Natural killer cell (primary cell): ENCODE data around the gene EXD3. TPM values are rescaled to one million over a fixed set of nuclear protein-coding genes. Genes with fewer than 3 reads are reported as not detected.

Experiments used
- ATAC-seq, 3 donors: fragments of 150-1000 bp in 2 of 3; fragments of 200-7000 bp in 1 of 3; cut with Tn5 transposase; 1 replicate in 1 of 3; 2 replicates in 2 of 3; pipeline ENCODE4 v1.10.0; 2021; ENCODE audit warnings: mild to moderate bottlenecking in 2 of 3, moderate library complexity in 2 of 3
- DNase-seq, 2 donors: peaks; one replicate each; pipeline versions ENCODE4 v3.0.0 to v3.0.0-alpha.2; 2013 to 2021; ENCODE audit warnings: mixed read lengths in 1 of 2
- H3K27ac ChIP-seq: one replicate; pipeline ENCODE4 v1.5.1; 2013; ENCODE audit warnings: mild to moderate bottlenecking, low read length
- H3K27me3 ChIP-seq: one replicate; pipeline ENCODE4 v1.6.1; 2013; ENCODE audit warnings: low read length; ENCODE audit not compliant: control insufficient read depth, insufficient read depth
- H3K36me3 ChIP-seq: one replicate; pipeline ENCODE4 v1.6.1; 2013; ENCODE audit warnings: low read length; ENCODE audit not compliant: control insufficient read depth, insufficient read depth
- H3K4me1 ChIP-seq: one replicate; pipeline ENCODE4 v1.6.1; 2013; ENCODE audit warnings: low read length; ENCODE audit not compliant: control insufficient read depth, insufficient read depth
- H3K4me3 ChIP-seq: one replicate; pipeline ENCODE4 v1.5.1; 2013; ENCODE audit warnings: low read length
- H3K9me3 ChIP-seq: one replicate; pipeline ENCODE4 v1.6.1; 2013; ENCODE audit warnings: low read length; ENCODE audit not compliant: control insufficient read depth, insufficient read depth
- H3K27ac Mint-ChIP-seq, 2 donors: one replicate each; pipeline ENCODE4 v1.8.0; 2022; ENCODE audit warnings: mild to moderate bottlenecking in 2 of 2, mixed read lengths in 2 of 2, moderate library complexity in 1 of 2
- H3K27me3 Mint-ChIP-seq, 2 donors: one replicate each; pipeline ENCODE4 v1.8.0; 2022; ENCODE audit warnings: low read depth in 2 of 2, mixed read lengths in 2 of 2
- H3K36me3 Mint-ChIP-seq: one replicate; pipeline ENCODE4 v1.8.0; 2022; ENCODE audit warnings: mixed read lengths
- H3K4me1 Mint-ChIP-seq, 2 donors: one replicate each; pipeline ENCODE4 v1.8.0; 2022; ENCODE audit warnings: mixed read lengths in 2 of 2
- H3K4me3 Mint-ChIP-seq: one replicate; pipeline ENCODE4 v1.8.0; 2022; ENCODE audit warnings: mild to moderate bottlenecking, moderate library complexity, mixed read lengths
- H3K9me3 Mint-ChIP-seq, 2 donors: one replicate each; pipeline ENCODE4 v1.8.0; 2022; ENCODE audit warnings: mixed read lengths in 2 of 2
- CTCF ChIP-seq: fragments of 200-600 bp; IDR thresholded peaks from one replicate; pipeline ENCODE4 v1.8.0; 2022; ENCODE audit warnings: antibody characterized with exemption
- whole genome bisulfite sequencing: methylation state at CpG from one replicate; pipeline ENCODE4 v1.1.7; 2013; ENCODE audit warnings: missing lambda C conversion rate; ENCODE audit not compliant: insufficient coverage; 5-methylcytosine and 5-hydroxymethylcytosine counted together
- intact Hi-C: fragments of 100-400 bp; cut with micrococcal nuclease; formaldehyde crosslinking; loops from one replicate; pipeline ENCODE4 v1.14.2; 2022
- total RNA-seq, 4 donors: library from RNA; stranded (reverse); fragments of 120-200 nt in 1 of 4; gene quantifications; one replicate each; pipeline versions ENCODE4 v1.2.3 to v1.2.4, GENCODE V29; 2013 to 2022

The EXD3 gene
- total RNA-seq, 3 donors from 2014 or later (not counting 1 experiment from before 2014, with no cell fraction given) = 28.0 to 35.3 (median 29.6) TPM

GRCh38 chr9:137369911-137370764 lies 52.8 kb downstream of the EXD3 start:
- ATAC-seq = no peak
- no peaks in the 10 kb centered on the region for H3K36me3 Mint-ChIP-seq
- no peaks in the 10 kb centered on the region for H3K27me3 Mint-ChIP-seq
- intact Hi-C loops = no loop called here
- no peak overlapping the region for H3K4me3 Mint-ChIP-seq
- H3K27ac ChIP-seq = no peak overlapping the region
- DNase-seq = no peak
- H3K27ac Mint-ChIP-seq = no peak overlapping the region
- no peaks in the 10 kb centered on the region for H3K4me1 Mint-ChIP-seq
- TF ChIP-seq CTCF = no peak
- peaks cover 2% of the 10 kb centered on the region for H3K36me3 ChIP-seq
- no peak overlapping the region for H3K4me3 ChIP-seq
- no peaks in the 10 kb centered on the region for H3K4me1 ChIP-seq
- H3K9me3 ChIP-seq = no peaks in the 10 kb centered on the region
- no peaks in the 10 kb centered on the region for H3K27me3 ChIP-seq
- no peaks in the 10 kb centered on the region for H3K9me3 Mint-ChIP-seq
- WGBS = 92% methylated on average over 20 of the region's 20 CpGs

- no peaks in the 10 kb centered on the region for H3K4me1 ChIP-seq
- H3K27me3 ChIP-seq = no peaks in the 10 kb centered on the region
- no peak overlapping the region for H3K4me3 Mint-ChIP-seq
- H3K36me3 Mint-ChIP-seq = no peaks in the 10 kb centered on the region
- H3K9me3 ChIP-seq = no peaks in the 10 kb centered on the region
- ATAC-seq (no peak), DNase-seq (no peak)
- no peaks in the 10 kb centered on the region for H3K9me3 Mint-ChIP-seq
- H3K27ac ChIP-seq = no peak overlapping the region
- H3K27ac Mint-ChIP-seq = no peak overlapping the region
- no peak for TF ChIP-seq CTCF
- no peak overlapping the region for H3K4me3 ChIP-seq
- H3K36me3 ChIP-seq = peaks cover 2% of the 10 kb centered on the region
- WGBS = 91% methylated on average over 36 of the region's 36 CpGs
- H3K27me3 Mint-ChIP-seq = no peaks in the 10 kb centered on the region
- intact Hi-C loops = no loop called here
- no peaks in the 10 kb centered on the region for H3K4me1 Mint-ChIP-seq
Observed at GRCh38 chr9:137369061-137369787, 53.7 kb downstream of the EXD3 start.

- no peak overlapping the region for H3K27ac Mint-ChIP-seq
- intact Hi-C loops = no loop called here
- DNase-seq (no peak), ATAC-seq (no peak)
- no peak for TF ChIP-seq CTCF
- no peaks in the 10 kb centered on the region for H3K36me3 Mint-ChIP-seq
- Histone ChIP-seq H3K27ac (no peak overlapping the region), H3K27me3 (no peaks in the 10 kb centered on the region), H3K36me3 (peaks cover 2% of the 10 kb centered on the region), H3K4me1 (no peaks in the 10 kb centered on the region), H3K4me3 (no peak overlapping the region), H3K9me3 (no peaks in the 10 kb centered on the region)
- H3K4me3 Mint-ChIP-seq = no peak overlapping the region
- H3K27me3 Mint-ChIP-seq = no peaks in the 10 kb centered on the region
- WGBS = 93% methylated on average over 51 of the region's 51 CpGs
- no peaks in the 10 kb centered on the region for H3K4me1 Mint-ChIP-seq
- no peaks in the 10 kb centered on the region for H3K9me3 Mint-ChIP-seq
Observed at GRCh38 chr9:137368431-137369035, 54.4 kb downstream of the EXD3 start.
